GM19240 (cell line): Measurements from ENCODE around the gene SLC35F4.

ENCODE experiments used
- DNase-seq: peaks from one replicate; pipeline ENCODE4 v3.0.0; 2011; ENCODE audit warnings: low spot score; ENCODE audit not compliant: insufficient read length

The SLC35F4 gene

GRCh38 chr14:57848786-57849185 is 17.1 kb downstream of the SLC35F4 start:
- DNase-seq = no peak

- DNase-seq = no peak
Observed at GRCh38 chr14:57848353-57848752, 17.5 kb downstream of the SLC35F4 start.

GRCh38 chr14:57847706-57848105 is 18.2 kb downstream of the SLC35F4 start:
- DNase-seq = no peak

- no peak for DNase-seq
Observed at GRCh38 chr14:57847096-57847495, 18.8 kb downstream of the SLC35F4 start.

- no peak for DNase-seq
Observed at GRCh38 chr14:57846596-57846995, 19.3 kb downstream of the SLC35F4 start.

GRCh38 chr14:57845802-57846531 is 19.9 kb downstream of the SLC35F4 start:
- no peak for DNase-seq

GRCh38 chr14:57845316-57845715 is 20.6 kb downstream of the SLC35F4 start:
- no peak for DNase-seq

GRCh38 chr14:57837267-57837666 is 28.6 kb downstream of the SLC35F4 start:
- DNase-seq = no peak

- DNase-seq = no peak
Observed at GRCh38 chr14:57835766-57836165, 30.1 kb downstream of the SLC35F4 start.

GRCh38 chr14:57834961-57835360 is 30.9 kb downstream of the SLC35F4 start:
- DNase-seq = no peak

GRCh38 chr14:57834001-57834598 is 31.8 kb downstream of the SLC35F4 start:
- no peak for DNase-seq

GRCh38 chr14:57833323-57833722 is 32.6 kb downstream of the SLC35F4 start:
- DNase-seq = no peak

GRCh38 chr14:57831981-57832380 is 33.9 kb downstream of the SLC35F4 start:
- DNase-seq = no peak

GRCh38 chr14:57828713-57829112 is 37.2 kb downstream of the SLC35F4 start:
- DNase-seq = no peak

GRCh38 chr14:57823015-57823660 is 42.8 kb downstream of the SLC35F4 start:
- DNase-seq = no peak

- DNase-seq = no peak
Observed at GRCh38 chr14:57822081-57822480, 43.8 kb downstream of the SLC35F4 start.

- DNase-seq = no peak
Observed at GRCh38 chr14:57820581-57820980, 45.3 kb downstream of the SLC35F4 start.

GRCh38 chr14:57818511-57818910 is 47.4 kb downstream of the SLC35F4 start:
- no peak for DNase-seq

GRCh38 chr14:57816568-57817284 is 49.2 kb downstream of the SLC35F4 start:
- DNase-seq = no peak

GRCh38 chr14:57814726-57815125 is 51.2 kb downstream of the SLC35F4 start:
- no peak for DNase-seq

GRCh38 chr14:57812741-57813140 is 53.2 kb downstream of the SLC35F4 start:
- no peak for DNase-seq

GRCh38 chr14:57811998-57812546 is 53.8 kb downstream of the SLC35F4 start:
- no peak for DNase-seq
